Natural killer cell (primary cell): ENCODE measurements around the gene SRPK2. TPM values are rescaled to one million over a fixed set of nuclear protein-coding genes. Genes with fewer than 3 reads are reported as not detected.

ENCODE experiments used
- ATAC-seq, 3 donors: fragments of 150-1000 bp in 2 of 3; fragments of 200-7000 bp in 1 of 3; cut with Tn5 transposase; 1 replicate in 1 of 3; 2 replicates in 2 of 3; pipeline ENCODE4 v1.10.0; 2021; ENCODE audit warnings: mild to moderate bottlenecking in 2 of 3, moderate library complexity in 2 of 3
- DNase-seq, 2 donors: peaks; one replicate each; pipeline versions ENCODE4 v3.0.0 to v3.0.0-alpha.2; 2013 to 2021; ENCODE audit warnings: mixed read lengths in 1 of 2
- H3K27ac ChIP-seq: one replicate; pipeline ENCODE4 v1.5.1; 2013; ENCODE audit warnings: mild to moderate bottlenecking, low read length
- H3K27me3 ChIP-seq: one replicate; pipeline ENCODE4 v1.6.1; 2013; ENCODE audit warnings: low read length; ENCODE audit not compliant: control insufficient read depth, insufficient read depth
- H3K36me3 ChIP-seq: one replicate; pipeline ENCODE4 v1.6.1; 2013; ENCODE audit warnings: low read length; ENCODE audit not compliant: control insufficient read depth, insufficient read depth
- H3K4me1 ChIP-seq: one replicate; pipeline ENCODE4 v1.6.1; 2013; ENCODE audit warnings: low read length; ENCODE audit not compliant: control insufficient read depth, insufficient read depth
- H3K4me3 ChIP-seq: one replicate; pipeline ENCODE4 v1.5.1; 2013; ENCODE audit warnings: low read length
- H3K9me3 ChIP-seq: one replicate; pipeline ENCODE4 v1.6.1; 2013; ENCODE audit warnings: low read length; ENCODE audit not compliant: control insufficient read depth, insufficient read depth
- H3K27ac Mint-ChIP-seq, 2 donors: one replicate each; pipeline ENCODE4 v1.8.0; 2022; ENCODE audit warnings: mild to moderate bottlenecking in 2 of 2, mixed read lengths in 2 of 2, moderate library complexity in 1 of 2
- H3K27me3 Mint-ChIP-seq, 2 donors: one replicate each; pipeline ENCODE4 v1.8.0; 2022; ENCODE audit warnings: low read depth in 2 of 2, mixed read lengths in 2 of 2
- H3K36me3 Mint-ChIP-seq: one replicate; pipeline ENCODE4 v1.8.0; 2022; ENCODE audit warnings: mixed read lengths
- H3K4me1 Mint-ChIP-seq, 2 donors: one replicate each; pipeline ENCODE4 v1.8.0; 2022; ENCODE audit warnings: mixed read lengths in 2 of 2
- H3K4me3 Mint-ChIP-seq: one replicate; pipeline ENCODE4 v1.8.0; 2022; ENCODE audit warnings: mild to moderate bottlenecking, moderate library complexity, mixed read lengths
- H3K9me3 Mint-ChIP-seq, 2 donors: one replicate each; pipeline ENCODE4 v1.8.0; 2022; ENCODE audit warnings: mixed read lengths in 2 of 2
- CTCF ChIP-seq: fragments of 200-600 bp; IDR thresholded peaks from one replicate; pipeline ENCODE4 v1.8.0; 2022; ENCODE audit warnings: antibody characterized with exemption
- WGBS: methylation state at CpG from one replicate; pipeline ENCODE4 v1.1.7; 2013; ENCODE audit warnings: missing lambda C conversion rate; ENCODE audit not compliant: insufficient coverage; 5-methylcytosine and 5-hydroxymethylcytosine counted together
- intact Hi-C: fragments of 100-400 bp; cut with micrococcal nuclease; formaldehyde crosslinking; loops from one replicate; pipeline ENCODE4 v1.14.2; 2022
- total RNA-seq, 4 donors: library from RNA; stranded (reverse); fragments of 120-200 nt in 1 of 4; gene quantifications; one replicate each; pipeline versions ENCODE4 v1.2.3 to v1.2.4, GENCODE V29; 2013 to 2022

Gene SRPK2
- total RNA-seq, 3 donors from 2014 or later (not counting 1 experiment from before 2014, with no cell fraction given), result 103 to 121 (median 108) TPM

- DNase-seq (peak in 1 of 2 donors; percentile 52), ATAC-seq (peak in 2 of 3 donors; percentile 53 to 61)
- Mint-ChIP-seq H3K27me3 (no peaks in the 10 kb centered on the region), H3K36me3 (no peaks in the 10 kb centered on the region), H3K4me3 (no peak overlapping the region), H3K9me3 (no peaks in the 10 kb centered on the region), H3K27ac (peak overlapping the region; percentile 25 to 65), H3K4me1 (peaks cover 63 to 72% of the 10 kb centered on the region in 2 donors)
- WGBS, result 73% methylated on average over 5 of the region's 7 CpGs
- Histone ChIP-seq H3K9me3 (no peaks in the 10 kb centered on the region), H3K4me3 (no peak overlapping the region), H3K4me1 (peaks cover 20% of the 10 kb centered on the region), H3K36me3 (peaks cover 14% of the 10 kb centered on the region), H3K27me3 (no peaks in the 10 kb centered on the region), H3K27ac (no peak overlapping the region)
- TF ChIP-seq CTCF, result no peak
- intact Hi-C loops, result no loop called here
Measured at GRCh38 chr7:105205592-105206237, 183.0 kb downstream of the SRPK2 start.

GRCh38 chr7:105204953-105205352 is 183.8 kb downstream of the SRPK2 start:
- no peak for TF ChIP-seq CTCF
- intact Hi-C loops, result no loop called here
- WGBS, result 90% methylated on average over 2 of the region's 2 CpGs
- no peaks in the 10 kb centered on the region for H3K9me3 ChIP-seq
- H3K4me3 ChIP-seq, result no peak overlapping the region
- H3K27me3 Mint-ChIP-seq, result no peaks in the 10 kb centered on the region
- H3K36me3 ChIP-seq, result peaks cover 17% of the 10 kb centered on the region
- H3K27ac Mint-ChIP-seq, result peak overlapping the region; percentile 25 to 65
- H3K9me3 Mint-ChIP-seq, result no peaks in the 10 kb centered on the region
- peaks cover 56 to 71% of the 10 kb centered on the region in 2 donors for H3K4me1 Mint-ChIP-seq
- no peaks in the 10 kb centered on the region for H3K27me3 ChIP-seq
- no peak overlapping the region for H3K27ac ChIP-seq
- no peaks in the 10 kb centered on the region for H3K36me3 Mint-ChIP-seq
- no peak overlapping the region for H3K4me3 Mint-ChIP-seq
- peaks cover 17% of the 10 kb centered on the region for H3K4me1 ChIP-seq
- ATAC-seq (no peak), DNase-seq (no peak)

GRCh38 chr7:105204520-105204919 is 184.2 kb downstream of the SRPK2 start:
- Histone ChIP-seq H3K27ac (no peak overlapping the region), H3K4me3 (no peak overlapping the region), H3K36me3 (peaks cover 21% of the 10 kb centered on the region), H3K27me3 (no peaks in the 10 kb centered on the region), H3K9me3 (no peaks in the 10 kb centered on the region), H3K4me1 (peaks cover 17% of the 10 kb centered on the region)
- TF ChIP-seq CTCF, result no peak
- Mint-ChIP-seq H3K9me3 (no peaks in the 10 kb centered on the region), H3K4me1 (peaks cover 53 to 69% of the 10 kb centered on the region in 2 donors), H3K27me3 (no peaks in the 10 kb centered on the region), H3K36me3 (no peaks in the 10 kb centered on the region), H3K4me3 (no peak overlapping the region), H3K27ac (peak overlapping the region in 1 of 2 donors; percentile 25)
- intact Hi-C loops, result no loop called here
- DNase-seq (no peak), ATAC-seq (no peak)
- WGBS, result 92% methylated on average over 9 of the region's 9 CpGs

- peak overlapping the region in 1 of 2 donors; percentile 62 for H3K27ac Mint-ChIP-seq
Measured at GRCh38 chr7:105202616-105203015, 186.1 kb downstream of the SRPK2 start.

More at GRCh38 chr7:105202616-105203015, 186.1 kb downstream of the SRPK2 start:
- H3K27me3 Mint-ChIP-seq, result no peaks in the 10 kb centered on the region
- no peak for TF ChIP-seq CTCF
- DNase-seq (no peak), ATAC-seq (no peak)
- no peak overlapping the region for H3K27ac ChIP-seq
- H3K27me3 ChIP-seq, result no peaks in the 10 kb centered on the region
- no peaks in the 10 kb centered on the region for H3K9me3 Mint-ChIP-seq
- no peaks in the 10 kb centered on the region for H3K36me3 Mint-ChIP-seq
- 94% methylated on average over 3 of the region's 3 CpGs for WGBS
- peaks cover 23% of the 10 kb centered on the region for H3K36me3 ChIP-seq
- peaks cover 54 to 73% of the 10 kb centered on the region in 2 donors for H3K4me1 Mint-ChIP-seq
- no peak overlapping the region for H3K4me3 ChIP-seq
- no peaks in the 10 kb centered on the region for H3K9me3 ChIP-seq
- peaks cover 14% of the 10 kb centered on the region for H3K4me1 ChIP-seq
- H3K4me3 Mint-ChIP-seq, result no peak overlapping the region
- intact Hi-C loops, result no loop called here
